B cell (primary cell): ENCODE measurements around the gene PSMC3IP.

Source experiments
- CTCF ChIP-seq: fragments of 200-600 bp; IDR thresholded peaks from one replicate; pipeline ENCODE4 v1.8.0; 2022; ENCODE audit warnings: antibody characterized with exemption, mild to moderate bottlenecking
- EZH2 ChIP-seq: IDR thresholded peaks from 2 replicates; pipeline ENCODE4 v1.6.1; 2012; ENCODE audit warnings: borderline replicate concordance, low read depth, mild to moderate bottlenecking, moderate library complexity, low read length; ENCODE audit not compliant: insufficient read depth, poor library complexity, severe bottlenecking

- TF ChIP-seq CTCF (no peak), EZH2 (no peak)
Observed at GRCh38 chr17:42526031-42526444, 51.5 kb downstream of the PSMC3IP start.
